H1 (cell line): ENCODE results near the gene TMTC4. TPM values are rescaled to one million over a fixed set of nuclear protein-coding genes. Genes with fewer than 3 reads are reported as not detected.

Experiments used
- CTCF ChIA-PET: fragments of 300-600 bp; sonication (Branson Sonifier 250); formaldehyde crosslinking; loops from one replicate; lab custom pipeline; 2021; ENCODE audit not compliant: partially characterized antibody; lab: Charles Lee
- POLR2A ChIA-PET: fragments of 300-600 bp; sonication (Branson Sonifier 250); formaldehyde crosslinking; loops from one replicate; lab custom pipeline; 2021; ENCODE audit warnings: inconsistent platforms; ENCODE audit not compliant: partially characterized antibody; lab: Charles Lee
- DNase-seq, 2 experiments: peaks; one replicate each; pipeline versions ENCODE4 v3.0.0 to v3.0.0-alpha.2; 2010 to 2022; ENCODE audit warnings: low spot score in 2 of 2, low read depth in 1 of 2, mixed read lengths in 1 of 2
- FAIRE-seq: peaks from 2 replicates; lab custom pipeline; 2011; peaks lifted over from hg19 to GRCh38; lab: Jason Lieb, UNC
- H2AFZ ChIP-seq: 2 replicates; pipeline ENCODE4 v1.8.1; 2012; ENCODE audit warnings: low read length, inconsistent platforms
- H2AK5ac ChIP-seq: 2 replicates; pipeline ENCODE4 v1.6.1; 2013; ENCODE audit warnings: low read depth, low read length
- H2BK120ac ChIP-seq: replicated peaks from 2 replicates; pipeline ENCODE3; 2013; ENCODE audit warnings: low read depth, low read length, inconsistent platforms
- H2BK12ac ChIP-seq: 2 replicates; pipeline ENCODE4 v1.6.1; 2013; ENCODE audit warnings: low read depth, low read length
- H2BK15ac ChIP-seq: 2 replicates; pipeline ENCODE4 v1.6.1; 2013; ENCODE audit warnings: low read length
- H2BK20ac ChIP-seq: 2 replicates; pipeline ENCODE4 v1.6.1; 2013; ENCODE audit warnings: low read length
- H2BK5ac ChIP-seq: 2 replicates; pipeline ENCODE4 v1.6.1; 2013; ENCODE audit warnings: low read depth, low read length
- H3K14ac ChIP-seq: 2 replicates; pipeline ENCODE4 v1.6.1; 2013; ENCODE audit warnings: inconsistent platforms; ENCODE audit not compliant: insufficient read length
- H3K18ac ChIP-seq: 2 replicates; pipeline ENCODE4 v1.6.1; 2013; ENCODE audit warnings: low read length; ENCODE audit errors: extremely low read depth
- H3K23ac ChIP-seq: 2 replicates; pipeline ENCODE4 v1.6.1; 2013; ENCODE audit warnings: inconsistent platforms; ENCODE audit not compliant: insufficient read length
- H3K23me2 ChIP-seq: 2 replicates; pipeline ENCODE4 v1.6.1; 2013; ENCODE audit warnings: low read depth, low read length
- H3K27ac ChIP-seq: 2 replicates; pipeline ENCODE4 v1.6.1; 2011; ENCODE audit warnings: low read depth, low read length, inconsistent platforms
- H3K27me3 ChIP-seq, 4 experiments: replicated peaks in 1 of 4; 1 replicate in 1 of 4; 2 replicates in 3 of 4; pipeline versions ENCODE4 v1.6.1 to v1.8.1; 2011 to 2013; ENCODE audit warnings: low read length in 3 of 4, mild to moderate bottlenecking in 3 of 4, inconsistent platforms in 2 of 4, mixed read lengths in 2 of 4, moderate library complexity in 1 of 4; ENCODE audit not compliant: control insufficient read depth in 3 of 4, insufficient read depth in 3 of 4; ENCODE audit errors: extremely low read depth in 1 of 4
- H3K36me3 ChIP-seq, 4 experiments: 2 replicates each; pipeline versions ENCODE4 v1.6.1 to v1.8.1; 2011 to 2013; ENCODE audit warnings: mild to moderate bottlenecking in 4 of 4, low read length in 3 of 4, moderate library complexity in 2 of 4, control low read depth in 1 of 4, inconsistent platforms in 1 of 4; ENCODE audit not compliant: insufficient read depth in 4 of 4, control insufficient read depth in 2 of 4
- H3K4ac ChIP-seq: replicated peaks from 2 replicates; pipeline ENCODE3; 2013; ENCODE audit warnings: low read length, low read depth, mixed read lengths, inconsistent platforms; ENCODE audit not compliant: insufficient read length
- H3K4me1 ChIP-seq, 4 experiments: replicated peaks in 1 of 4; 1 replicate in 1 of 4; 2 replicates in 3 of 4; pipeline versions ENCODE4 v1.6.1 to v1.8.1; 2011 to 2013; ENCODE audit warnings: low read length in 3 of 4, inconsistent platforms in 2 of 4, mixed read lengths in 1 of 4; ENCODE audit not compliant: insufficient read depth in 4 of 4, control insufficient read depth in 3 of 4
- H3K4me2 ChIP-seq, 2 experiments: 2 replicates each; pipeline versions ENCODE4 v1.6.1 to v1.8.1; 2011 to 2013; ENCODE audit warnings: low read depth in 2 of 2, low read length in 2 of 2, control low read depth in 1 of 2, inconsistent platforms in 1 of 2, mild to moderate bottlenecking in 1 of 2; ENCODE audit not compliant: insufficient read depth in 1 of 2
- H3K4me3 ChIP-seq, 4 experiments: fragments of 200-600, 300-600 bp in 1 of 4; sonication (generic), shearing (Covaris generic), sonication (Bioruptor Twin) in 1 of 4; 2 replicates each; pipeline versions ENCODE4 v1.5.1 to v1.8.1; 2011 to 2016; ENCODE audit warnings: low read length in 4 of 4, low read depth in 3 of 4, control low read depth in 2 of 4, inconsistent platforms in 2 of 4, mild to moderate bottlenecking in 2 of 4, mixed read lengths in 1 of 4, moderate library complexity in 1 of 4; ENCODE audit not compliant: insufficient read depth in 2 of 4; ENCODE audit errors: extremely low read depth in 1 of 4
- H3K56ac ChIP-seq: replicated peaks from 2 replicates; pipeline ENCODE3; 2013; ENCODE audit warnings: low read depth, mild to moderate bottlenecking, mixed read lengths, low read length, inconsistent platforms; ENCODE audit not compliant: insufficient read length
- H3K79me1 ChIP-seq: 2 replicates; pipeline ENCODE4 v1.6.1; 2013; ENCODE audit warnings: low read depth, low read length, control low read depth
- H3K79me2 ChIP-seq, 2 experiments: 2 replicates each; pipeline versions ENCODE4 v1.6.1 to v1.8.1; 2012 to 2013; ENCODE audit warnings: low read length in 2 of 2, mild to moderate bottlenecking in 2 of 2, inconsistent platforms in 1 of 2; ENCODE audit not compliant: insufficient read depth in 2 of 2, control insufficient read depth in 1 of 2
- H3K9ac ChIP-seq, 4 experiments: replicated peaks in 1 of 4; 1 replicate in 1 of 4; 2 replicates in 3 of 4; pipeline versions ENCODE4 v1.6.1 to v1.8.1; 2011 to 2013; ENCODE audit warnings: low read depth in 3 of 4, low read length in 3 of 4, control low read depth in 2 of 4, mild to moderate bottlenecking in 2 of 4, moderate library complexity in 2 of 4, inconsistent platforms in 1 of 4; ENCODE audit errors: extremely low read depth in 1 of 4
- H3K9me3 ChIP-seq, 2 experiments: 2 replicates each; pipeline versions ENCODE4 v1.6.1 to v1.8.1; 2012 to 2013; ENCODE audit warnings: mild to moderate bottlenecking in 2 of 2, moderate library complexity in 2 of 2, control low read depth in 1 of 2, inconsistent platforms in 1 of 2, low read depth in 1 of 2, low read length in 1 of 2, mixed read lengths in 1 of 2; ENCODE audit not compliant: insufficient read depth in 2 of 2
- H4K20me1 ChIP-seq, 2 experiments: replicated peaks in 1 of 2; 2 replicates each; pipeline versions ENCODE3 to v1.8.1; 2011 to 2013; ENCODE audit warnings: inconsistent platforms in 2 of 2, low read length in 2 of 2, mild to moderate bottlenecking in 1 of 2; ENCODE audit not compliant: insufficient read depth in 2 of 2, control insufficient read depth in 1 of 2
- H4K5ac ChIP-seq: 2 replicates; pipeline ENCODE4 v1.6.1; 2013; ENCODE audit warnings: low read length, low read depth, mixed read lengths, inconsistent platforms; ENCODE audit not compliant: insufficient read length
- H4K8ac ChIP-seq: 2 replicates; pipeline ENCODE4 v1.8.0; 2013; ENCODE audit warnings: mild to moderate bottlenecking, moderate library complexity, low read length, inconsistent platforms; ENCODE audit not compliant: insufficient read depth; ENCODE audit errors: extremely low read depth
- H4K91ac ChIP-seq: replicated peaks from 2 replicates; pipeline ENCODE3; 2013; ENCODE audit warnings: low read length, mixed read lengths, inconsistent platforms; ENCODE audit not compliant: insufficient read length
- BACH1 ChIP-seq: IDR thresholded peaks from 2 replicates; pipeline ENCODE4 v1.6.1; 2012; ENCODE audit warnings: low read length, improper control_type of control experiment
- BRCA1 ChIP-seq: IDR thresholded peaks from 2 replicates; pipeline ENCODE4 v1.6.1; 2012; ENCODE audit warnings: low read depth, low read length, improper control_type of control experiment
- CTCF ChIP-seq, 3 experiments: IDR thresholded peaks; 1 replicate in 2 of 3; 2 replicates in 1 of 3; pipeline versions ENCODE4 v1.5.1 to v1.6.1; 2011; ENCODE audit warnings: low read length in 3 of 3, mild to moderate bottlenecking in 3 of 3, inconsistent platforms in 2 of 3, low read depth in 1 of 3, moderate library complexity in 1 of 3; ENCODE audit not compliant: insufficient read depth in 1 of 3; ENCODE audit errors: control extremely low read depth in 1 of 3
- HDAC2 ChIP-seq, 2 experiments: fragments of 300-600 bp in 1 of 2; sonication (generic) in 1 of 2; IDR thresholded peaks; 2 replicates each; pipeline ENCODE4 v1.6.1; 2011 to 2012; ENCODE audit warnings: low read depth in 2 of 2, low read length in 2 of 2, mild to moderate bottlenecking in 2 of 2, moderate library complexity in 2 of 2, borderline replicate concordance in 1 of 2, inconsistent platforms in 1 of 2
- HDAC6 ChIP-seq: IDR thresholded peaks from one replicate; pipeline ENCODE4 v1.7.1; 2012; ENCODE audit warnings: low read depth, mild to moderate bottlenecking, inconsistent platforms, low read length, moderate library complexity
- JUND ChIP-seq: IDR thresholded peaks from 2 replicates; pipeline ENCODE4 v1.6.1; 2011; ENCODE audit warnings: mild to moderate bottlenecking, improper control_type of control experiment, low read length
- KDM4A ChIP-seq: IDR thresholded peaks from one replicate; pipeline ENCODE4 v1.7.1; 2012; ENCODE audit warnings: low read depth, mild to moderate bottlenecking, moderate library complexity, low read length, inconsistent platforms; ENCODE audit not compliant: severe bottlenecking
- RAD21 ChIP-seq, 2 experiments: IDR thresholded peaks in 1 of 2; conservative IDR thresholded peaks in 1 of 2; 2 replicates each; pipeline ENCODE4 v1.6.1; 2011; ENCODE audit warnings: low read depth in 2 of 2, low read length in 2 of 2, improper control_type of control experiment in 1 of 2, inconsistent platforms in 1 of 2, mild to moderate bottlenecking in 1 of 2, moderate library complexity in 1 of 2
- RXRA ChIP-seq: IDR thresholded peaks from 2 replicates; pipeline ENCODE4 v1.6.1; 2011; ENCODE audit warnings: low read depth, mild to moderate bottlenecking, low read length, moderate library complexity; ENCODE audit not compliant: insufficient read depth
- SAP30 ChIP-seq: fragments of 300-600 bp; sonication (generic); IDR thresholded peaks from 2 replicates; pipeline ENCODE4 v1.7.1; 2012; ENCODE audit warnings: low read length, moderate library complexity, mild to moderate bottlenecking, inconsistent platforms; ENCODE audit not compliant: insufficient read depth, insufficient replicate concordance
- TCF12 ChIP-seq: IDR thresholded peaks from 2 replicates; pipeline ENCODE4 v1.6.1; 2011; ENCODE audit warnings: low read depth, mild to moderate bottlenecking, low read length
- WGBS, 2 experiments: shearing (Covaris generic) in 1 of 2; methylation state at CpG; one replicate each; pipeline versions ENCODE4 v1.1.6 to v1.1.7; 2013 to 2015; ENCODE audit warnings: low lambda C conversion rate in 2 of 2, mixed read lengths in 2 of 2, inconsistent platforms in 1 of 2, low coverage in 1 of 2, missing lambda C conversion rate in 1 of 2; ENCODE audit not compliant: insufficient replicate concordance in 2 of 2, insufficient coverage in 1 of 2, insufficient read length in 1 of 2; ENCODE audit errors: extremely low coverage in 1 of 2, missing lambda C conversion rate in 1 of 2; 5-methylcytosine and 5-hydroxymethylcytosine counted together
- polyA plus RNA-seq, 7 experiments: library from polyadenylated mRNA; depleted of rRNA in 3 of 7; stranded (reverse) in 5 of 7; unstranded in 2 of 7; fragments of >200 nt in 5 of 7; fragments of 200-250 nt in 2 of 7; gene quantifications; 1 replicate in 5 of 7; 2 replicates in 1 of 7; 4 replicates in 1 of 7; pipeline versions ENCODE4 v1.2.1 to v1.2.3, GENCODE V29; 2011 to 2013; ENCODE audit warnings: missing spikeins in 2 of 7, mixed read lengths in 2 of 7
- total RNA-seq: library from RNA; stranded (reverse); fragmentation: NEBNext Ultra II Directional; extraction: Animal tissue kit (Norgen Biotek cat#: 25700); gene quantifications from 2 replicates; pipeline ENCODE4 v1.2.1, GENCODE V29; 2021

TMTC4 gene
- total and polyA plus RNA-seq, 2 of the 8 experiments (the other 6 are each of a cell fraction or from before 2014, with no cell fraction given) = 26.3 to 42.6 TPM

- Histone ChIP-seq H3K14ac (no peak overlapping the region), H2AFZ (no peak overlapping the region), H3K56ac (no peak overlapping the region), H3K4ac (no peak overlapping the region), H3K23me2 (no peaks in the 10 kb centered on the region), H2BK120ac (no peak overlapping the region), H3K36me3 (no peaks in the 10 kb centered on the region), H4K5ac (no peak overlapping the region), H3K27me3 (no peaks in the 10 kb centered on the region), H2BK15ac (no peak overlapping the region), H2AK5ac (no peak overlapping the region), H3K4me2 (no peak overlapping the region), H2BK20ac (no peak overlapping the region), H4K8ac (no peak overlapping the region), H2BK12ac (no peak overlapping the region), H4K91ac (no peak overlapping the region), H2BK5ac (no peak overlapping the region), H3K9me3 (peaks cover 5 to 8% of the 10 kb centered on the region in 2 experiments; a peak in 3 of 4 replicates), H3K79me1 (no peaks in the 10 kb centered on the region), H3K4me3 (no peak overlapping the region), H3K18ac (no peak overlapping the region), H3K79me2 (no peaks in the 10 kb centered on the region), H4K20me1 (no peaks in the 10 kb centered on the region), H3K4me1 (no peaks in the 10 kb centered on the region), H3K23ac (no peak overlapping the region), H3K9ac (no peak overlapping the region), H3K27ac (no peak overlapping the region)
- POLR2A ChIA-PET = no interaction called here
- CTCF ChIA-PET = interaction anchor here (0.6 to 5.0 kb wide), 5 partner anchors 11 to 664 kb away, joined by 3 to 42 read pairs (median 5); partner anchors contain the start of gene GGACT
- DNase-seq (no peak), FAIRE-seq (no peak)
- WGBS, 2 experiments = 93% methylated on average over 2 of the region's 2 CpGs; no CpG with 5 or more reads in 1 of the 2 experiments
- TF ChIP-seq RAD21 (IDR thresholded peaks at IDR 0.05 in 1 of 2, conservative IDR thresholded peaks at IDR 0.05 in 1 of 2; ENCODE audit: low read depth in 2 of 2, low read length in 2 of 2) = no peak
- no peak for TF ChIP-seq KDM4A
- TF ChIP-seq CTCF (IDR thresholded peaks at IDR 0.05; ENCODE audit: control extremely low read depth in 1 of 3, insufficient read depth in 1 of 3, low read depth in 1 of 3, low read length in 3 of 3) = no peak
- no peak for TF ChIP-seq BACH1
- TF ChIP-seq BRCA1 = no peak
- TF ChIP-seq HDAC6 = no peak
- TF ChIP-seq HDAC2 (IDR thresholded peaks at IDR 0.05; ENCODE audit: borderline replicate concordance in 1 of 2, low read depth in 2 of 2, low read length in 2 of 2) = no peak
- no peak for TF ChIP-seq RXRA
- no peak for TF ChIP-seq JUND
- no peak for TF ChIP-seq SAP30
- no peak for TF ChIP-seq TCF12
These were observed 113.5 kb downstream of the TMTC4 start for GRCh38 chr13:100561158-100561499.
